Prostate gland (tissue), 2 donors: ENCODE data around the gene GAB1. TPM values are rescaled to one million over a fixed set of nuclear protein-coding genes. Genes with fewer than 3 reads are reported as not detected.
A peak's percentile ranks its signal among the peaks of the same experiment; 100 is the strongest.
"Not testable (repeated sequence)": the region's sequence is repeated elsewhere in the genome, so short reads cannot be mapped to it uniquely, and the experiment has no call there.

Source experiments
- DNase-seq: peaks from one replicate; pipeline ENCODE4 v3.0.0-alpha.2; 2019; ENCODE audit warnings: low spot score
- H3K27ac ChIP-seq, 2 donors: fragments of 200-600 bp; sonication (generic); 2 replicates each; pipeline ENCODE4 v1.5.1; 2017 to 2019
- H3K27me3 ChIP-seq: fragments of 200-600 bp; sonication (generic); replicated peaks from 2 replicates; pipeline ENCODE4 v1.5.1; 2019; ENCODE audit not compliant: insufficient read depth
- H3K36me3 ChIP-seq, 2 donors: fragments of 200-600 bp; sonication (generic); 1 replicate in 1 of 2; 2 replicates in 1 of 2; pipeline versions ENCODE4 v1.5.1 to v1.8.1; 2017 to 2019
- H3K4me1 ChIP-seq: fragments of 200-600 bp; sonication (generic); replicated peaks from 2 replicates; pipeline ENCODE4 v1.5.1; 2019
- H3K4me3 ChIP-seq, 2 donors: fragments of 200-600 bp; sonication (generic); 2 replicates each; pipeline ENCODE4 v1.5.1; 2017 to 2019
- H3K9me3 ChIP-seq: fragments of 200-600 bp; sonication (generic); 2 replicates; pipeline ENCODE4 v1.5.1; 2017
- CTCF ChIP-seq, 4 experiments: fragments of 200-600 bp in 2 of 4; fragments of 450-650 bp in 2 of 4; sonication (generic) in 2 of 4; IDR thresholded peaks; 1 replicate in 3 of 4; 2 replicates in 1 of 4; pipeline ENCODE4 v1.5.1; 2016 to 2019; ENCODE audit warnings: antibody characterized with exemption in 4 of 4, mild to moderate bottlenecking in 2 of 4, moderate library complexity in 2 of 4
- POLR2A ChIP-seq: fragments of 450-650 bp; IDR thresholded peaks from one replicate; pipeline ENCODE4 v1.6.1; 2016; ENCODE audit warnings: antibody characterized with exemption, mild to moderate bottlenecking
- POLR2AphosphoS5 ChIP-seq: sonication (generic); formaldehyde crosslinking; IDR thresholded peaks from one replicate; pipeline ENCODE4 v1.6.1; 2017; ENCODE audit warnings: antibody characterized with exemption
- WGBS: methylation state at CpG from one replicate; pipeline ENCODE4 v1.1.5; 2018; 5-methylcytosine and 5-hydroxymethylcytosine counted together
- intact Hi-C: fragments of 100-400 bp; cut with DNase I; formaldehyde crosslinking; loops from one replicate; pipeline ENCODE4 v1.14.2; 2022
- total RNA-seq, 2 donors: library from RNA; depleted of rRNA; stranded (reverse); fragments of >200 nt; gene quantifications; one replicate each; pipeline ENCODE4 v1.1.0, GENCODE V29; 2016

The GAB1 gene
- total RNA-seq, 2 donors from 2014 or later: 13.7 to 61.1 TPM

DNA sequence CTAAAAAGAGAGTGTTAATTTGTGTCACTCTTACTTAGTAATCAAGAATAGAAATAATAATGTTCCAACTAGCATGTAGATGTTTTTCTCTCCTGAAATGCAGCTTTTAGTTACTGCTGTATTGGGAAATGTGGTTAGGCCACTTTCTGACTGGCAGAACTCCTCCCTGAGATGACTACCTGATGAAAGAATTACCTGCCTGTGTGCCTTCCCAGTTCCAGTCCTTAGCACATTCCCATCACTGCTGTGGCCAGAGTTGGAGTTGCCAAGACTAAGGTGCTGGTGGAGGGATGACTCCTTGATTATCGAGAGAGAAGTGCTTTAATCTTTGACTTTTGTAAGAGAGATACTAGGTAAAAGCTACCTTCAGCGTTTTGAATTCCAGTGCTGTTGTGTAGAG, 9.5 kb downstream of the GAB1 start:
- no peak overlapping the region for H3K4me3 ChIP-seq
- no peaks in the 10 kb centered on the region for H3K27me3 ChIP-seq
- no peaks in the 10 kb centered on the region for H3K4me1 ChIP-seq
- WGBS: 36% methylated on average over 2 of the region's 2 CpGs
- intact Hi-C loops: no loop called here
- TF ChIP-seq POLR2AphosphoS5: no peak
- no peak for TF ChIP-seq CTCF (IDR thresholded peaks at IDR 0.05)
- TF ChIP-seq POLR2A: no peak
- peak; percentile 42 for DNase-seq
- H3K36me3 ChIP-seq: no peaks in the 10 kb centered on the region
- no peak overlapping the region for H3K27ac ChIP-seq
- H3K9me3 ChIP-seq: no peaks in the 10 kb centered on the region

DNA sequence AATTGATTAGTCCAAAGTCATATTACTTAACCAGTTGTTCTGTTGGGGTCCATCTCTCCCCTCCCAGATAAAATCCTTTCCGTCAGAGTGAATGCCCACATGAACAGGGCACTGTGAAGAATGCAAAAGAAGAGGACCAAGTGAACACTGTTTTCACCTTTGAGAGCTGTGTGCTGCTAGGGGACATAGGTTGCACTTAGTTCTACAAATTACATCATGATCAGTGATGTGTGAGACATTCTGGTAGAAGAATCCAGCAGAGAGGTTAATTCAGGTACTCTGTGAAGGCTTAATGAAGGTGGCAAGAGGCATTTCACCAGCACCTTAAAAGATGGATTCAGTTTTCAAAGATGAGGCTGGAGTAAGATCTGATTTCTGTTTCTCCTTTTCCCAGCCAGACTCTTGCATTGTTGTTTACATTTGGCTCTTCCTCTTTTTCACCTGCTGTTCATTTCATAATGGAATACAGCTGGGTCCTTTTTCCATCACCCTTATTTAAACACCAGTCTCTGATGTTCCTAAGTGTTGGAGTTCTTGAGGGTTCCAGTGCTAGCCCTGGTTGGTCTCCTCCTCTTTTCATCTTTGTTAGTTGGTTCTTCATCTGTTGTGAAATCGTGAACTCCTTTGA, 10.9 kb downstream of the GAB1 start:
- no peak for TF ChIP-seq POLR2A
- TF ChIP-seq POLR2AphosphoS5: no peak
- TF ChIP-seq CTCF (IDR thresholded peaks at IDR 0.05): no peak
- DNase-seq: no peak
- Histone ChIP-seq H3K36me3 (no peaks in the 10 kb centered on the region), H3K27me3 (no peaks in the 10 kb centered on the region), H3K4me3 (no peak overlapping the region), H3K9me3 (no peaks in the 10 kb centered on the region), H3K4me1 (no peaks in the 10 kb centered on the region), H3K27ac (no peak overlapping the region)
- 75% methylated on average over 2 of the region's 2 CpGs for WGBS
- intact Hi-C loops: no loop called here

- no peak for DNase-seq
- Histone ChIP-seq H3K36me3 (no peaks in the 10 kb centered on the region), H3K4me3 (no peak overlapping the region), H3K27me3 (no peaks in the 10 kb centered on the region), H3K27ac (no peak overlapping the region), H3K4me1 (no peaks in the 10 kb centered on the region), H3K9me3 (no peaks in the 10 kb centered on the region)
- TF ChIP-seq POLR2A (no peak), CTCF (IDR thresholded peaks at IDR 0.05) (no peak), POLR2AphosphoS5 (no peak)
- intact Hi-C loops: no loop called here
- WGBS: 61% methylated on average over 7 of the region's 7 CpGs
Measured at GRCh38 chr4:143348233-143349077, 11.8 kb downstream of the GAB1 start.

DNA sequence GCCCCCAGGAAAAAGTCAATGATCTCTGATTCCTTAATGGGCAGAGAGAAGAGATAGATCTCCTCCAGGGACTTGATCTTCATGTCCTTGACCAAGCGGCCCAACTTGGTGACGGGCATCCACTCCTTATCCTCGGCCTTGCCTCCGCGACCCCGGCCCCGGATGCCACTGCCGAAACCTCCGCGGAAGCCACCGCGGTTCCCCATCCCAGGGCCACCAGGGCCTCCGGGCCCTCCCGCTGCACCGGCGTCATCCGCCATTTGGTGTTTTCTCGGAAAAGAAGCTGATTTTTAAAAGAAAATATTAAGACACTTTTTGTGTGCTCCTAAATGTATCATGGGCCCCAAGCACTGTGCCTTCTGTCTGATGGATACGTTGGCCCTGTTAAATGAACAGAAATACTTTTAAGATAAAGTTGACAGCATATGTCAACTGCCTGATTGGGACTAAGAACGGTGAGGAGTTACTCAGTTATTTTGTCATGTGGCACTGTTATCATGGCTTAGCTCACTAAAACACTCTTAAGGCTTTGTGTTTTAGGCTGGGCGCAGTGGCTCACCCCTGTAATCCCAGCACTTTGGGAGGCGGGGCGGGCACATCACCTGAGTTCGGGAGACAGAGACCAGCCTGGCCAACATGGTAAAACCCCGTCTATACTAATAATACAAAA, 13.3 kb downstream of the GAB1 start:
- intact Hi-C loops, H3K4me3 ChIP-seq, H3K27ac ChIP-seq, H3K9me3 ChIP-seq, H3K4me1 ChIP-seq, H3K36me3 ChIP-seq, H3K27me3 ChIP-seq, DNase-seq: not testable (repeated sequence)
- WGBS: 97% methylated on average over 25 of the region's 25 CpGs

GRCh38 chr4:143351149-143351691, 14.5 kb downstream of the GAB1 start:
- WGBS: 88% methylated on average over 20 of the region's 20 CpGs
- TF ChIP-seq CTCF (IDR thresholded peaks at IDR 0.05) (no peak), POLR2AphosphoS5 (no peak), POLR2A (no peak)
- Histone ChIP-seq H3K4me1 (no peaks in the 10 kb centered on the region), H3K9me3 (no peaks in the 10 kb centered on the region), H3K36me3 (no peaks in the 10 kb centered on the region), H3K27ac (no peak overlapping the region), H3K27me3 (no peaks in the 10 kb centered on the region), H3K4me3 (no peak overlapping the region)
- intact Hi-C loops: no loop called here
- DNase-seq: no peak
